HG03139 (cell line): ENCODE data around the gene TMEM62.
A peak's percentile ranks its signal among the peaks of the same experiment; 100 is the strongest.

Experiments
- ATAC-seq: cut with Tn5 transposase; IDR thresholded peaks from one replicate; pipeline ENCODE4 v1.9.1; 2021; ENCODE audit not compliant: unreplicated experiment

The TMEM62 gene

GRCh38 chr15:43133430-43134156, at the start of gene TMEM62:
Gene TMEM62 (plus strand): TSS chr15:43133586. CDS start chr15:43133803, 217 bp downstream.
- ATAC-seq = peak; percentile 82

DNA sequence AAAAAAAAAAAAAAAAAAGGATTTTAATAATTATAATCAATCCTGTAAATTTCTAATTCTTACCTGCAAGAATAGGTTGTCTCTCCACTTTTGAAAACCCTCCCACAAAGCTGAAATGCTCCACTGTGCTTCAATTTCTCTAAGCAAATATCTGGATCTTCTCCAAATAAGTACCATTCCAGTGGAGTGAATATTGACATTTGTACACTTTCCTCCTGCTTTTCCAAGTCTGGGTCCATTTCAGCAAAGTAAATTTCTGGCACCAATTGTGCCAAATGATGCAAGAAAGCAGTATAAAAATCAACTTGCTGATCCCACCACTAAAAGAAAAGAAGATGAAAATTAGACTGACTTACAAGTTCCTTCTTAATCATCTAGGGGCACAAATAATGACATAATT, 47.5 kb upstream of the TMEM62 start:
- no peak for ATAC-seq

DNA sequence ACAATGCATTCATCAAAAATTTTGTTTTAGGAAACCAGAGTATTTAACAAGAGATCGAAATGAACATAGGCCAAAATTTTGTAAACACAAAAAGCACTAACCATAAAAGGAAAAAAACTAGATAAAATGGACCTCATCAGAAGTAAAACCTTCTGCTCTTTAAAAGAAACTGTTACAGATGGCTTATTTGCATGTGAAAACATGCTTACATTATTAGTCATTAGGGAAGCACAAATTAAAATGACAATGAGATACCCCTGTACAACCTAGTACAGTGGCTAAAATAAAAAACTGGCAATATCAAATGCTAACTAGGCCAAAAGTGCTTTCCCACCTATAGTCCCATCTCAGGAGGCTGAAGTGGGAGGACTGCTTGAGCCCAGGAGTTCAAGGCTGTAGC, 46.8 kb upstream of the TMEM62 start:
- ATAC-seq = no peak

DNA sequence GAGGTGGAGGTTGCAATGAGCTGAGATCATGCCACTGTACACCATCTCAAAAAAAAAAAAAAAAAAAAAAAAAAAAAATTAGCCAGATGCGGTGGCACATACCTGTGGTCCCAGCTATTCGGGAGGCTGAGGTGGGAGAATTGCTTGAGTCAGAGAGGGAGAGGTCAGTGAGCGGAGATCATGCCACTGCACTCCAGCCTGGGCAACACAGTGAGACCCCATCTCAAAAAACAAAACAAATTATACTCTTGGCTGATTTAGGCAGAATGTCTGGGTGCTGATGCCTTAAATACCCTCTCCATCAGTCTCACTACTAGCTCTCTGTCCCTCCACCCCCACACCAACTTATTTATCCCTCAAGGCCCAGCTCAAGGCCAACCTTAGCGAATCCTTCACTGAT, 41.5 kb upstream of the TMEM62 start:
- no peak for ATAC-seq

GRCh38 chr15:43093026-43093425, 40.4 kb upstream of the TMEM62 start:
- ATAC-seq = no peak

GRCh38 chr15:43094416-43095030, 38.9 kb upstream of the TMEM62 start:
- no peak for ATAC-seq

DNA sequence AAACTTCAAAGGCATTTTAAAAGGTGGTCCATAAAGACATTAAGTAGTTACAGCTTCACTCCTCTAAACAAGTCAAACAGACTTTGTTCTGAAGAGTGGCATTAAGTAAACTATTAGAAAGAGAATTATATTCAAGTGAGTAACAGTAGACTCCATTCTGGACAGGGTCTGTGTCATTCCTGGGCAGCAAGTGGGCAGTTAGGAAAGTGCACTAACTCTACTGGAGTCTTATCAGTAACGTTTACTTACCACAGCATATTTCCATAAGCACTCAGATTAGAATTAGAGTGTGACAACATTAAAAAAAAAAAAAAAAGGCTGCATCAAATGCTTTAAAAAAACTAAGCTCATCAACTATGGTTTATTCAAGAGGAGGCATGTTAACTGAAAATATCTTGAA, 38.1 kb upstream of the TMEM62 start:
- ATAC-seq = no peak

DNA sequence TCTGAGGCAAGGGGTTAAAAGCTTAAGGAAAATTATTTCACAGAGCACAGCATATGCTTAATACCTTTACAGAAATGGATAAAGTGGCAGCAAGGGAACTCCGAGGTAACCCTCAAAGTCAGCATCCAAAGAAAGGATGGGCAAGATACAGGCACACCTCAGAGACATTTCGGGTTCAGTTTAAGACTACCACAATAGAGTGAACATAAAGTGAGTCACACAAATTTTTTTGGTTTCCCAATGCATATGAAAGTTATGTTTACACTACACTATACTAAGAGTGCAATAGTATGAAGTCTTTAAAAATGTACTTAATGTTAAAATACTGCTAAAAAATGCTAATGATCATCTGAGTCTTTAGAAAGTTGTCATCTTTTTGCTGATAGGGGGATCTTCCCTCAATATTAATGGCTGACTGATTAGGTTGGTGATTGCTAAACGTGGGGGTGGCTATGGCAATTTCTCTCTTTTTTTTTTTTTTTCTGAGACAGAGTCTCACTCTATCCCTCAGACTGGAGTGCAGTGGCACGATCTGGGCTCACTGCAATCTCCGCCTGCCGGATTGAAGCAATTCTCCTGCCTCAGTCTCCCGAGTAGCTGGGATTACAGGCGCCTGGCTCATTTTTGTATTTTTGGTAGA, 37.6 kb upstream of the TMEM62 start:
- no peak for ATAC-seq

- no peak for ATAC-seq
Measured at GRCh38 chr15:43096411-43096810, 37.0 kb upstream of the TMEM62 start.

- no peak for ATAC-seq
Measured at GRCh38 chr15:43099105-43099845, 34.1 kb upstream of the TMEM62 start.

GRCh38 chr15:43100971-43101370, 32.4 kb upstream of the TMEM62 start:
- no peak for ATAC-seq

- ATAC-seq = no peak
Measured at GRCh38 chr15:43102187-43102586, 31.2 kb upstream of the TMEM62 start.

DNA sequence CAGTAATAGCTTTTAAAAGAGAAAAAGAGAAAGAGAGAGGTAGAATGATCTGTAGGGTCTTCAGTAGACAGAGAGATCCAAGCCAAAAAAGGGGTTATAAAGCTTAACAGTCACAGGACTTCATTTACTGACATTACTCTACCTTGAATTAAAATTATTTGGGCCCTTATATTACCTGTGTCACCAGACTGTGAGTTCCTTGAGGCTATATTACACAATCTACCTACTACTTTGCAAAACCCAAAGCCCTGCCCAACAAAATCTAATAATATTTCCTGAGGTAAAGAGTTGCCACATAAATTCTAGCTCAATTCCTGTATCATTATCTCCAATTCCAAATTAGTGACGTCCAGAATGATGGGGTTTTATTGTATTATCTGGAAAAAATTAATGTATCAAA, 29.5 kb upstream of the TMEM62 start:
- ATAC-seq = no peak

GRCh38 chr15:43104426-43104825, 29.0 kb upstream of the TMEM62 start:
- ATAC-seq = no peak

DNA sequence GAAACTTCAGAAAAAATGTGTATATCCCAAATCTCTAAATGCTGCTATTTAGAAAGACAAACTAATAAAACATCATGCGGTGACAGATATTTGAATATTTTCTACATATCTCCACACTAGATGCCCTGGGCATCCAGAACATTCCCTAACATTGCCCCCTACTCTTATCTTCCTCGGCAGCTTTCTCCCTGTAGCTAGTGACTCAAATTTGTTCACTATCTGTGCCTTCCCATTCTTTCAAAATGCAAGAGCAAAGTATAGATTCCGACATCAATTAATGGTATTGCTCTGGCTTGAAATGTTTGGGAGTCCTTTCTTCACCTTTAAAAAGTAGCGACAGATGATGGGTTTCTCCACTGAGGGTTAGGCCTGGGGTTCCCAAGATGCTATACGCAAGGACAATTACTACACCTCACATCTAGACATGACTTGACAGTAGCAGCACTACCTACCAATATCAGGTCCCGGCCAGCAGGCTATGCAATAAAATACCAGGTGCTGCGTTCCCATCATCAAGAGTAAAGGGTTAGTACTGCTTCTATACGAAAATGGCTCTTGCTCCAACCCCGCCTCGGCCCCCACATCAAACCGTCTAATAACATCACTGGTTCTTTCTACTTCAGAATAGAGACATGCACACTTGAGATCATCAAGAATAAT, 28.2 kb upstream of the TMEM62 start:
- no peak for ATAC-seq

DNA sequence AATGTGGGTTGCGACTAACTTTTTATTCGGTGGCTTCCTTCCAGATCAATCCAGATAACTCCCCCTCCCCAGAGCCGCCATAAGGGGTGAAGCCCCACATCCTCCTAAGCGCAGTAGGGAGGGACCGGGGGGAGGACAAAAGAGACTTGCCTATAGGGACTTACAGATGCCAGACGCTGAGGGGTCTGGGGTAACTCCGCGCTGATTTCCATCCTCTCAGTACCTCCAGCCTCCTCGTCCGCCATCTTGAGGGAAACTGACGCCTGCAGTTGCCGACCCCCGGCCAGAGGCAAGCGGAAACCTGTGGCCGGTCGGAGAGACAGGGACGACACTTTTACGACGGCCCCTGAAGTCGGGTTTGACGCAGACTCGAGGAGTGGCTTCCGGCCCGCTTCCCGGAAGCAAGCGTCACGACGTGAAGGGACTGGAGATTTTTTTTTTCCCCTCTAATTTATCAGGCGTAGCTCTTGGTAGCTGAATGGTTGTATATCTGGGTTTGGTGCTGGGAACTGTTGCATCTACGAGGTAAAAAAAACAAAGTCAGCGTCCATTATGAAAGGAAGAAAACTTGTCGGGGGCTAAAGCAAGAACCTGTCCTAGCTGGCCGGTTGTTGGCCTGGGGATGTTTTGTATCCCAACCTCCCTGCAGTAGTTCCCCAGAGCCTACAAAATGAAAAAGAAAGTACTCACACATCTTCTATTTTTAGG, 27.5 kb upstream of the TMEM62 start, which contains the start of gene UBR1:
Gene UBR1 (minus strand): TSS at position 261 of the 708 bp plus-strand sequence. CDS start 16 bp downstream, at position 245.
- ATAC-seq = peak; percentile 82

DNA sequence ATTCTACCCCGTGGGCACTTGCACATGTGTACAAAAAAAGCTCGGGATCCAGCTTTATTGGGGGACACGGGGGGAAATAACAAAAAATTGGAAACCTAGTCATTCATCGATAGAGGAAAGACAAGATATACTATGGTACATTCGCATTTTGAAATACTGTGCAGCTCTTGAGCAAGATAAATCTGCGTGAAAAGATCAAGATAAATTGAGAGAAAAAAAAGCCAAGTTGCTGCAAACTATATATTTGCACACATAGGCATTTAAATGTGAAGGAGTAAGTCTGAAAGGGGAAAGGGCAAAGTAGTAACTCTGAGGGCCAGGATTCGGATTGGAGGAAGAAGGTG, 26.9 kb upstream of the TMEM62 start:
- no peak for ATAC-seq

DNA sequence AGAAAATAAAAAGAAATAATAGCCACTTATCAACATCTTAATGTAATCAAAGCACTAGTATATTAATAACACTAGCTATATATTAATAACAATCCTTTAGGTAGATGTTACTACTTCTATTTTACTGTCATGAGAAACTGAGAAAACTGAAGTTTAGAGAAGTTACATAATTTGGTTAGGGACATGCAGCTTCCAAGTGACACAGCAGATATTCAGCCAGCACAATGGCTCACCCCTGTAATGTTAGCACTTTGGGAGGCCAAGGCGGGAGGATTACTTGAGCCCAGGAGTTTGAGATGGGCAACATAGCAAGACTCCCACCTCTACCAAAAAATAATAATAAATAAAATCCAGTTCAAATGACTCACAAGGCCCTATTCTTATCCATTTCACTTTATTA, 25.6 kb upstream of the TMEM62 start:
- ATAC-seq = no peak

GRCh38 chr15:43111354-43111753, 22.0 kb upstream of the TMEM62 start:
- ATAC-seq = no peak

- no peak for ATAC-seq
Measured at GRCh38 chr15:43118286-43118685, 15.1 kb upstream of the TMEM62 start.
